Kidney glomerular epithelial cell (primary cell): ENCODE results near the gene CHIT1.
"Not testable (repeated sequence)": the region's sequence is repeated elsewhere in the genome, so short reads cannot be mapped to it uniquely, and the experiment has no call there.

ENCODE experiments used
- DNase-seq: peaks from one replicate; lab custom pipeline; 2025; lab: John Stamatoyannopoulos, UW

Gene CHIT1

GRCh38 chr1:203229471-203230135 is at the start of gene CHIT1:
Gene CHIT1, minus strand, starts transcription at chr1:203229673. Its CDS starts 37 bp downstream, at chr1:203229636.
- DNase-seq = no peak

- no peak for DNase-seq
Observed at GRCh38 chr1:203278885-203279406, 49.5 kb upstream of the CHIT1 start.

DNA sequence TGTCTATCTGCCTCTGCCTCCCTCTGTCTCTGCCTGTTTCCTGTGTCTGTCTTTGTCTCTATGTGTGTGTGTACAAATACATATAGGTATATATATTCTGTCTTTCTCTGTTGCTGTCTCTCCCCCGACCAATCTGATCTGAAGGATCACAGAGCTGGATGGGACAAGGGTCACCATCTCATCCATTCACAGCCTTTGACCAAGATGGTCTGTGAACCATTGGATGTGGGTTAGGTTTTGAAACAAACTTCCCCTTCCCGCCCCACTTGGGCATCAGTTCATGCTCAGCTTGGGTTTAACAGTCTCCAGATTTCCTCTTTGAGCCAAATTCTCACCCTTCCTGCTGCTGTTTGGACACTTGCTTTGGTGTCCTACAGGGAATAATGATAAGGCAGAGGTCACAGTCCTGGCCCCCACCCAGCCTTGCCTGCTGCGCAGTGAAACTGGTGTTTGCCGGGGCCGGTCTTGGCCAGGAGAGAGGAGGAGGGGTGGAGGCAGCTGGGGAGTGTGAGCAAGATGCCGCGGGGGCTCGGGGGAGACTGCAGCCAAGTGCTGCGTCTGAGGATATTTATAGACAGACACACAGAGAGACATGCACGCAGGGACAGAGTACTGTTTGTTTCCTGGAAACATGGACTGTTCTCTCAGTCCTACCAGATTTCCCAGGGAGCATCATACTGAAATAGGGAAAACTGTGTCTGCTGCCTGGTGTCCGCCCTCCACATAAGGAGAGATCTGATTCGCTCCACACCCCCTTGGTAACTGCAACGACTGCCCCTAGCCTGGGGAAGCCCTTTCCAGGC is 48.8 kb upstream of the CHIT1 start:
- DNase-seq = peak; percentile 46

- DNase-seq = no peak
Observed at GRCh38 chr1:203276916-203277545, 47.6 kb upstream of the CHIT1 start.

DNA sequence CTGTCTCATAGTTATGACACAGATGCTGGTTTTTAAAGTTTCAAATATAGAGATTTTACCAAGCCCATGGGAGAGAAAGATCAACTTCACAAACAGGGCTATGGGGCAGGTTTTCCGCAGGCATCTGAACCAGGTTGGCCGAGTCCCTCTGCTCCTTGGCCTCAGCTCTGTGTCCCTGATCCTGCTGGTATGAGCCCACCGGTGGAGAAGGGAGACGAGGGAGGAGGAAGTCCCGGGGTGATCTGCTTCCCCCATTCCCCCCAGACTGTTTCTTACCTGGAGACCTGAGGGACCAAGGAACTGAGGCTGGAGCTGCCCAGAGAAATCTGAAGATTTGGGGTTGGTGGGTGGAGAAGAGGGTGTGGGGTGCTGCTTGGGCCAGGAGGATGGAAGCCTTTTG is 46.9 kb upstream of the CHIT1 start:
- no peak for DNase-seq

GRCh38 chr1:203275656-203276272 is 46.3 kb upstream of the CHIT1 start:
- DNase-seq = no peak

- DNase-seq = no peak
Observed at GRCh38 chr1:203274603-203275381, 45.3 kb upstream of the CHIT1 start.

DNA sequence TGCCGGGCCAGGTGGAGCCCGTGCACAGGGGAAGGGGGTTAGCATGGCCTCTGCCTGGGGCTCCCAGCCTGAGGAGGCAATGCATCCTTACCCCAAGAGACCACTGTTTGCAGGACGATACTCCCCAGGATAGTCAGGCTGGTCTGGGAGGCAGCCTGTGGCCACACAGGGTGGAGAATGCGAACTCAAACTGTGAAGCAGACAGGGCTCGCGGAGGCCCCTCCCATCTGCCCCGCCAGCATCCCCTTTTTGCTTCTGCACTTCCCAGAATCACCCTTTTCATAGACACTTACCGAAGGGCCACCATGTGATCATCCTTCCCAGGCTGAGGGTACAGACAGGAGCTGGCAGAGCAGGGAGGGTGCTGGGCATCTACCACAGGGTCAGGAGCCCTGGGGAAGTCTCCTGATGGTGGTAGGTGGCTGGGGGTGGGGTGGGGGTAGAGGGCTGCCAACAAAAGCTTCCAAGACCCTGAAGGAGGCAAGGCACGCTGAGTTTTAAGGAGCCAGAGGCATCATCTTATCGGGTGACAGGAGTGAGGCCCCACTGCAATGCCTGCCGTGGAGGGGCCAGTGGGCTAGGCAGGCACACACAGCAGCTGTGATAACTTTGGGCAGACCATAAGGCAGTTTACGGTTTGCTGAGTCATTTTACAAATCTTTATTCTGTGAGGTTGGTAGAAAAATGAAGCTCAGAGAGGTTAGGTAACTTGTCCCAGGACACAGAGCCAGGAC is 44.6 kb upstream of the CHIT1 start:
- DNase-seq = no peak

- peak; percentile 80 for DNase-seq
Observed at GRCh38 chr1:203273206-203273868, 43.9 kb upstream of the CHIT1 start.

DNA sequence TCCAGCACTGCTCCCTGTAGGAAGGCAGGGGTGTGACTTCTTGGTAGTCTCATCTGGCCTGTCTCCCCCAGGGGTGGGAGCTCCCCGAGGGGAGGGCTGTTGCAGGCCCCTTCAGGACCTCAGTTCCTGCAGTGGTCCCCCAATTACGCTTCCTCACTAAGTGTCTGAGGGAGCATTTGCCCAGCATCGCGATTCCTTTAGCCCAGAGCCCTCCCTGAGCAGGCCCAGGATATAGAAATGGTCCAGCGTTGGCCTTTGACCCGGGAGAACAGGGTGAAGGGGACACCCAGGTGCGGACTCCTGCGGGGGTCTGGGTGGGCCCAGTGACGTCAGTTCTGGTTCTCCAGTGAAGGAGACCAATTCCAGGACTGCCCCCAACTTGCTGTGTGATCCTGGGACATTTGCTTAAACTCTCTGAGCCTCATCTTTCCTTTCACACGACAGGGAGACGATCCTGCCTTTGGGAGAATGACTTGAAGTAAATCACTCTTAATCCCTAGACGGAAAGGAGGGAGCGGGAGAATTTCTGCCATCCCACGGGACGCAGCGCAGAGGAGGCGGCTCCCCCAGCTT is 43.2 kb upstream of the CHIT1 start:
- no peak for DNase-seq

GRCh38 chr1:203271962-203272632 is 42.6 kb upstream of the CHIT1 start:
- DNase-seq = no peak

GRCh38 chr1:203271018-203271743 is 41.7 kb upstream of the CHIT1 start:
- DNase-seq = peak; percentile 48

DNA sequence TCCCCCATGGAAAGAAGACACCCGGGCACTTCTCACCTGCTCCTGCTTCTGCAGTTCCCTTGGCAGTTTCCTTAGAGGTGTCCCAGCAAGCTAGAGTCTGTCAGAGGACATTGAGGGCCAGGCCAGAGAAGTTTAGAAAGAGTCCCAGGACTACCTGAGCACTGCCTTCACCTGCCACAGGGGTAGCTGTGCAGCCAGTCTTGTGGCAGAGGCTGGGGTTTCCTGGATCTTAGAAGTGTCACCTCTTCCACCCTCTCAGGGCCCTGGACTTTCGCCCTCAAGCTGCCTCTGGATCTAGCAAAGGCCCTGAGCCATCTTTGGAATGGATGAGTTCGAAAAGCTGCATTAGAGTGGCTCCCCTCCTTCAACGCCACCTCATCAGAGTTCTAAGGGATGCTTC is 41.0 kb upstream of the CHIT1 start:
- no peak for DNase-seq

GRCh38 chr1:203269654-203270020 is 40.2 kb upstream of the CHIT1 start:
- DNase-seq = no peak

GRCh38 chr1:203268901-203269653 is 39.6 kb upstream of the CHIT1 start:
- DNase-seq = peak; percentile 75

DNA sequence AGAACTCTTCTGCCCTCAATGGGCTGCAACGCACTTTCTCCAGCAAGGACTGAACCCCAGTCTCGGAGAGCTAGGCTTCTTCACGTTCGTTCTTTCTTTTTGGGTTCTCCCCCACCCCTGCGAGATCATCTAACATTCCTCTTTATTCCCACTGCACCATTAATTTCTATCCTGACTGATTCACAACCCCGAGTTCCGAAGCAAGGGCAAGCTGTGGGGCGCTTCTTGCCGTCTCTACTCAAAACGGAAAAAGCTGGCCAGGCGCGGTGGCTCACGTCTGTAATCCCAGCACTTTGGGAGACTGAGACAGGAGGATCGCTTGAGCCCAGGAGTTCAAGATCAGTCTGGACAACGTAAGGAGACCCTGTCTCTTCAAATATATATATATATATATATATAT is 38.4 kb upstream of the CHIT1 start:
- no peak for DNase-seq

GRCh38 chr1:203267347-203267846 is 37.9 kb upstream of the CHIT1 start:
- peak; percentile 95 for DNase-seq

- not testable (repeated sequence) for DNase-seq
Observed at GRCh38 chr1:203266140-203266539, 36.7 kb upstream of the CHIT1 start.
